WERI-Rb-1 (cell line): ENCODE results near the gene PAK1.

Source experiments
- DNase-seq: peaks from one replicate; pipeline ENCODE4 v3.0.0-alpha.2; 2020
- H3K27ac ChIP-seq: fragments of 250-450 bp; sonication (Bioruptor Pico); 2 replicates; pipeline ENCODE4 v1.5.1; 2020; ENCODE audit warnings: mild to moderate bottlenecking, moderate library complexity
- H3K27me3 ChIP-seq: fragments of 250-450 bp; sonication (Bioruptor Pico); 2 replicates; pipeline ENCODE4 v1.5.1; 2021; ENCODE audit warnings: mild to moderate bottlenecking, low read depth, moderate library complexity; ENCODE audit not compliant: insufficient read depth, severe bottlenecking
- H3K36me3 ChIP-seq: fragments of 250-450 bp; sonication (Bioruptor Pico); 2 replicates; pipeline ENCODE4 v1.5.1; 2020; ENCODE audit warnings: mild to moderate bottlenecking, moderate library complexity
- H3K4me3 ChIP-seq: 2 replicates; pipeline ENCODE4 v1.5.1; 2011; ENCODE audit warnings: low read depth, mild to moderate bottlenecking, control low read depth, low read length
- H3K9me3 ChIP-seq: fragments of 250-450 bp; sonication (Bioruptor Pico); 2 replicates; pipeline ENCODE4 v1.5.1; 2021; ENCODE audit warnings: mild to moderate bottlenecking, moderate library complexity; ENCODE audit not compliant: severe bottlenecking
- TF ChIP-seq, protein P1 (sequence below): IDR thresholded peaks from 2 replicates; pipeline ENCODE4 v1.5.1; 2011; ENCODE audit warnings: low read depth, mild to moderate bottlenecking, control low read depth, inconsistent platforms, low read length

PAK1 gene

GRCh38 chr11:77473801-77474683 lies at the start of gene PAK1:
PAK1 (minus strand) TSS chr11:77474094; CDS start chr11:77392520, 81,574 bp downstream.
- H3K36me3 ChIP-seq, result no peaks in the 10 kb centered on the region
- H3K4me3 ChIP-seq, result peak within 1 kb of the TSS; percentile 57
- H3K27me3 ChIP-seq, result no peaks in the 10 kb centered on the region
- TF ChIP-seq, protein P1, sequence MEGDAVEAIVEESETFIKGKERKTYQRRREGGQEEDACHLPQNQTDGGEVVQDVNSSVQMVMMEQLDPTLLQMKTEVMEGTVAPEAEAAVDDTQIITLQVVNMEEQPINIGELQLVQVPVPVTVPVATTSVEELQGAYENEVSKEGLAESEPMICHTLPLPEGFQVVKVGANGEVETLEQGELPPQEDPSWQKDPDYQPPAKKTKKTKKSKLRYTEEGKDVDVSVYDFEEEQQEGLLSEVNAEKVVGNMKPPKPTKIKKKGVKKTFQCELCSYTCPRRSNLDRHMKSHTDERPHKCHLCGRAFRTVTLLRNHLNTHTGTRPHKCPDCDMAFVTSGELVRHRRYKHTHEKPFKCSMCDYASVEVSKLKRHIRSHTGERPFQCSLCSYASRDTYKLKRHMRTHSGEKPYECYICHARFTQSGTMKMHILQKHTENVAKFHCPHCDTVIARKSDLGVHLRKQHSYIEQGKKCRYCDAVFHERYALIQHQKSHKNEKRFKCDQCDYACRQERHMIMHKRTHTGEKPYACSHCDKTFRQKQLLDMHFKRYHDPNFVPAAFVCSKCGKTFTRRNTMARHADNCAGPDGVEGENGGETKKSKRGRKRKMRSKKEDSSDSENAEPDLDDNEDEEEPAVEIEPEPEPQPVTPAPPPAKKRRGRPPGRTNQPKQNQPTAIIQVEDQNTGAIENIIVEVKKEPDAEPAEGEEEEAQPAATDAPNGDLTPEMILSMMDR, result peak; percentile 64
- DNase-seq, result peak; percentile 91
- H3K27ac ChIP-seq, result peak within 1 kb of the TSS; percentile 82
- no peaks in the 10 kb centered on the region for H3K9me3 ChIP-seq

DNA sequence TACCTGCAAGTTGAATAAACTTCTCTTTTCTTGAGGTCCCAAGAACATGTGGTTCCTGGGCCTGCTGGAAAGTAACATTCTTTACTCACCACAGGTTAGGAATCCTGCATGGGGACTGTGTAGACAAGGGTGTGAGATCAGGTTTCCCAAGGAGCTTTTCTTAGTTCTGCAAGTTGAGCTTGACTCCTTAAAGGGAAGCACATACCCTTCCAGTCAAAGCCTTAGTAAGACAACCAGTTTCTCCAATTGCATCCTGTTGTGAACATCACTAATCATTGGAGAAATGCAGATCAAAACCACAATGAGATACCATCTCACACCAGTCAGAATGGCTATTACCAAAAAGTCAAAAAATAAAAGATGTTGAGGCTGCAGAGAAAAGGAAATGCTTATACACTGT lies 48.3 kb upstream of the PAK1 start:
- DNase-seq, result no peak
- no peaks in the 10 kb centered on the region for H3K9me3 ChIP-seq
- no peaks in the 10 kb centered on the region for H3K36me3 ChIP-seq
- no peak overlapping the region for H3K4me3 ChIP-seq
- TF ChIP-seq, protein P1, result no peak
- H3K27ac ChIP-seq, result no peak overlapping the region
- no peaks in the 10 kb centered on the region for H3K27me3 ChIP-seq

GRCh38 chr11:77519847-77520246 lies 46.0 kb upstream of the PAK1 start:
- Histone ChIP-seq H3K9me3 (no peaks in the 10 kb centered on the region), H3K36me3 (no peaks in the 10 kb centered on the region), H3K27ac (no peak overlapping the region), H3K27me3 (no peaks in the 10 kb centered on the region), H3K4me3 (no peak overlapping the region)
- TF ChIP-seq, protein P1, result no peak
- no peak for DNase-seq

DNA sequence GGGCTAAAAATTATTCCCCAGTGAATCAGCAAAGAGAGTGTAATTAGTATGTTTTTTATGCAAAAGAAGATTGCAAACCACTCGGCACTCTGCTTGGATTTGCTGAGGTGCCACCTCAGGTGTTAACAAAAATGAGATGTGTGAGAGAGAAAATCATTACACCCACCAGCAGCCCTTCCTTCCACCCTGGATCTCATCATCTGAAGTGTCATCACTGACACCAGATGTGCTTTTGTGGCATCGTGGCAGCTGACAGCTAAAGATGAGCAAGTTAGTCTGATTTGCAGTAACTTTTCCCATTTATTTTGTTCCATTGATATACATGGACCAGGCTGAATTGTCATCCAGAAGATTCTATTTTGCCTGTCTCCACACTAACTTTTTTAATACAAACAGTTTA lies 44.6 kb upstream of the PAK1 start:
- no peak for DNase-seq
- Histone ChIP-seq H3K36me3 (no peaks in the 10 kb centered on the region), H3K27ac (no peak overlapping the region), H3K9me3 (no peaks in the 10 kb centered on the region), H3K4me3 (no peak overlapping the region), H3K27me3 (no peaks in the 10 kb centered on the region)
- TF ChIP-seq, protein P1, result no peak

DNA sequence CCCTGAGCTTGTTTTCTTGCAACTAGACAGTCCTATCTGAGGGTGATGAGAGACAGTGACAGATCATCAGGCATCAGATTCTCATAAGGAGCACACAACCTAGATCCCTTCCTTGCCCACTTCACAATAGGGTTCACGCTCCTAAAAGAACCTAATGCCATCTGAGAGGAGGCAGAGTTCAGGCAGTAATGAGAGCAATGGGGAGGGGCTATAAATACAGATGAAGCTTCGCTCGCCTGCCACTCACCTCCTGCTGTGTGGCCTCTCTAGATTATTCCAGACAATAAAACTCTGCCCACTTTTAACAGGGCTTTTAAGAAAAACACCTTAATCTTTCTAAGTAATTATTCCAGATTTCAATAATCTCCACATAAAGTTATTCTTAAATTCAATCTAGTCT lies 43.9 kb upstream of the PAK1 start:
- Histone ChIP-seq H3K27ac (no peak overlapping the region), H3K9me3 (no peaks in the 10 kb centered on the region), H3K36me3 (no peaks in the 10 kb centered on the region), H3K27me3 (no peaks in the 10 kb centered on the region), H3K4me3 (no peak overlapping the region)
- TF ChIP-seq, protein P1, result no peak
- DNase-seq, result no peak
